Mesothelial cell of epicardium (in vitro differentiated cells): ENCODE data around the gene SUGP1. TPM values are rescaled to one million over a fixed set of nuclear protein-coding genes. Genes with fewer than 3 reads are reported as not detected.
"Not testable (repeated sequence)": the region's sequence is repeated elsewhere in the genome, so short reads cannot be mapped to it uniquely, and the experiment has no call there.

Experiments
- DNase-seq, 2 experiments: peaks; one replicate each; pipeline ENCODE4 v3.0.0; 2021; ENCODE audit warnings: low spot score in 2 of 2; ENCODE audit not compliant: unreplicated experiment in 2 of 2
- H3K27ac Mint-ChIP-seq: 2 replicates; pipeline ENCODE4 v1.8.0; 2021; ENCODE audit warnings: mixed read lengths
- H3K27me3 Mint-ChIP-seq: 2 replicates; pipeline ENCODE4 v1.8.0; 2021; ENCODE audit warnings: low read depth, mixed read lengths
- H3K36me3 Mint-ChIP-seq: 2 replicates; pipeline ENCODE4 v1.8.0; 2021; ENCODE audit warnings: mixed read lengths
- H3K4me1 Mint-ChIP-seq: 2 replicates; pipeline ENCODE4 v1.8.0; 2021; ENCODE audit warnings: mixed read lengths
- H3K4me3 Mint-ChIP-seq: 2 replicates; pipeline ENCODE4 v1.8.0; 2021; ENCODE audit warnings: mild to moderate bottlenecking, moderate library complexity, mixed read lengths
- H3K9me3 Mint-ChIP-seq: 2 replicates; pipeline ENCODE4 v1.8.0; 2021; ENCODE audit warnings: mixed read lengths
- CTCF ChIP-seq: fragments of 200-600 bp; sonication (generic); IDR thresholded peaks from one replicate; pipeline ENCODE4 v1.5.0; 2021; ENCODE audit warnings: antibody characterized with exemption; ENCODE audit not compliant: unreplicated experiment
- total RNA-seq: library from RNA; stranded (reverse); gene quantifications from 3 replicates; pipeline ENCODE4 v1.2.1, GENCODE V29; 2021

Gene SUGP1
- total RNA-seq, 1 donor from 2014 or later = 77.2 TPM

GRCh38 chr19:19354007-19354406, 33.7 kb upstream of the SUGP1 start:
- Mint-ChIP-seq H3K9me3 (no peaks in the 10 kb centered on the region), H3K27ac (no peak overlapping the region), H3K27me3 (no peaks in the 10 kb centered on the region), H3K36me3 (peaks cover 20% of the 10 kb centered on the region), H3K4me3 (no peak overlapping the region), H3K4me1 (no peaks in the 10 kb centered on the region)
- no peak for TF ChIP-seq CTCF
- DNase-seq = no peak

GRCh38 chr19:19352823-19353222, 32.5 kb upstream of the SUGP1 start:
- no peak for DNase-seq
- no peak overlapping the region for H3K4me3 Mint-ChIP-seq
- H3K4me1 Mint-ChIP-seq = no peaks in the 10 kb centered on the region
- H3K36me3 Mint-ChIP-seq = peaks cover 22% of the 10 kb centered on the region
- no peaks in the 10 kb centered on the region for H3K27me3 Mint-ChIP-seq
- no peaks in the 10 kb centered on the region for H3K9me3 Mint-ChIP-seq
- TF ChIP-seq CTCF = no peak
- no peak overlapping the region for H3K27ac Mint-ChIP-seq

GRCh38 chr19:19350756-19351155, 30.4 kb upstream of the SUGP1 start:
- not testable (repeated sequence) for H3K4me3 Mint-ChIP-seq, H3K27me3 Mint-ChIP-seq, H3K9me3 Mint-ChIP-seq, H3K4me1 Mint-ChIP-seq, H3K27ac Mint-ChIP-seq, DNase-seq
- peaks cover 28% of the 10 kb centered on the region for H3K36me3 Mint-ChIP-seq

GRCh38 chr19:19349365-19349764, 29.1 kb upstream of the SUGP1 start:
- H3K27me3 Mint-ChIP-seq = no peaks in the 10 kb centered on the region
- H3K9me3 Mint-ChIP-seq = no peaks in the 10 kb centered on the region
- TF ChIP-seq CTCF = no peak
- no peak for DNase-seq
- no peak overlapping the region for H3K27ac Mint-ChIP-seq
- no peaks in the 10 kb centered on the region for H3K4me1 Mint-ChIP-seq
- H3K36me3 Mint-ChIP-seq = peaks cover 33% of the 10 kb centered on the region
- no peak overlapping the region for H3K4me3 Mint-ChIP-seq

- H3K9me3 Mint-ChIP-seq = no peaks in the 10 kb centered on the region
- H3K36me3 Mint-ChIP-seq = peaks cover 35% of the 10 kb centered on the region
- no peaks in the 10 kb centered on the region for H3K4me1 Mint-ChIP-seq
- no peak overlapping the region for H3K4me3 Mint-ChIP-seq
- H3K27ac Mint-ChIP-seq = no peak overlapping the region
- TF ChIP-seq CTCF = no peak
- no peak for DNase-seq
- H3K27me3 Mint-ChIP-seq = no peaks in the 10 kb centered on the region
Observed at GRCh38 chr19:19348266-19348665, 28.0 kb upstream of the SUGP1 start.

- TF ChIP-seq CTCF = no peak
- DNase-seq = no peak
- H3K36me3 Mint-ChIP-seq = peaks cover 32% of the 10 kb centered on the region
- no peaks in the 10 kb centered on the region for H3K9me3 Mint-ChIP-seq
- no peak overlapping the region for H3K4me3 Mint-ChIP-seq
- no peaks in the 10 kb centered on the region for H3K4me1 Mint-ChIP-seq
- no peaks in the 10 kb centered on the region for H3K27me3 Mint-ChIP-seq
- H3K27ac Mint-ChIP-seq = no peak overlapping the region
Observed at GRCh38 chr19:19347401-19348110, 27.2 kb upstream of the SUGP1 start.
